ENCODE measurements around the gene PLEKHM3. TPM values are rescaled to one million over a fixed set of nuclear protein-coding genes. Genes with fewer than 3 reads are reported as not detected.

PLEKHM3 gene
- total and polyA plus RNA-seq, 2 experiments from 2014 or later, result 4.9 to 6.6 TPM

DNA sequence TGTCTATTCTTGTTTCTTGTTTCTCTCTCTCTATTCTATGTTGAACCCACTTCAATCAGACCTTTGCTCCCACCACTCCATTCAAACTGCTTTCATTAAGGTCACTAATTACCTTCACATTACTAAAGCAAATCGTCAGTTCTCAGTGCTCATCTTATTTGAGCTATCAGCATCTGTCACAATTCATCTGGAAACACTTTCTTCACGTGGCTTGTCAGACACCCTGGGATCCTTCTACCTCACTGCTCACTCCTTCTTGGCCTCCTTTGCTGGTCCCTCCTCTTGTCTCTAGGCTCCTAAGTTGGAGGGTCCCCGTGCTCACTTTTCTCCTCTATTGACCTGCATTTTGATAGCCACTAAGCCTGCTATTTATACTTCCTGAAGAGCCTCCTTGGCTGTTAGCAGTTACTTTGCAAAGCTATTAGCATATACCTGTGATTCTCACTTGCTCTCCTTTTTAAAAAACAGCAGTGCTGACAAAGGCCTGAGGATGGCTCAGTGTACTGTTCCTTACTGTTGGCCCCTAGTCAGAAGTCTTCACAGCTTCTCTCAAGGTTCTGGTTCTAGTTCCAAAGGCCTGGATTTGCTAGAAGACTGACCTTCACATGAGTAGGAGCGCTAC is 80.2 kb downstream of the PLEKHM3 start:
- 42 to 47% methylated on average over 4 of the region's 4 CpGs for WGBS, 2 experiments (ENCODE audit: low coverage in 1 of 2, low lambda C conversion rate in 2 of 2, missing lambda C conversion rate in 2 of 2)

DNA sequence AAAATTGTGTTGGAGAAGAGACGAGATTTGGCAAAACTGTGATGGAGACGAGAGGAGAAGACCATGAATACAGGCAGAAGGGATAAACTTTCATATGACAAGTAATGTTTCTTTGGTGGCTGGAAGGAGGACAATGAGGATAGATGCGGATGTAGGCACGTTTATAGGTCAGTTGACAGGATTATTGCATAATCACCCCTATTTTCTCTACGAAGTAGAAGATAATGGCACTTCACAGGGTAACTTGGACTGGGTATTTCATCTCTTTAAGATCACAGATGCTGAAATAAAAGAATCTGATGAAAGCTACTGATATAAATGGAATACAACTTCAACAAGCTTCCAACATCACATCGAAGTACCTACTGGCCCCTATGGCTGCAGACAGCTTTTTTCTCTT is 81.0 kb downstream of the PLEKHM3 start:
- Histone ChIP-seq H3K4me3 (no peak overlapping the region), H2AFZ (no peak overlapping the region), H3K9me2 (ENCODE audit: insufficient read depth) (no peaks in the 10 kb centered on the region), H3K79me2 (ENCODE audit: insufficient read depth) (no peaks in the 10 kb centered on the region), H3K9ac (no peak overlapping the region), H3K36me3 (ENCODE audit: low read depth) (no peaks in the 10 kb centered on the region), H3K4me1 (ENCODE audit: insufficient read depth) (no peaks in the 10 kb centered on the region), H3K27me3 (replicated peaks; ENCODE audit: insufficient read depth) (no peaks in the 10 kb centered on the region), H3K4me2 (ENCODE audit: unreplicated experiment) (no peak overlapping the region), H3K9me3 (ENCODE audit: low read depth) (no peaks in the 10 kb centered on the region), H3K27ac (no peak overlapping the region), H4K20me1 (ENCODE audit: insufficient read depth) (no peaks in the 10 kb centered on the region), H3F3A (ENCODE audit: insufficient read depth) (no peaks in the 10 kb centered on the region)
- DNase-seq, result no peak
- 83 to 85% methylated on average over 6 of the region's 6 CpGs for WGBS, 2 experiments (ENCODE audit: low coverage in 1 of 2, low lambda C conversion rate in 2 of 2, missing lambda C conversion rate in 2 of 2)
- in situ Hi-C loops (cut with MboI), result no loop called here
- TF ChIP-seq EZH2 (IDR thresholded peaks at IDR 0.05; ENCODE audit: insufficient read depth, poor library complexity, severe bottlenecking) (no peak), EZH2phosphoT487 (IDR thresholded peaks at IDR 0.05; ENCODE audit: insufficient read depth, low read depth) (no peak)

More for the DNA sequence above, 80.2 kb downstream of the PLEKHM3 start:
- Histone ChIP-seq H3K27me3 (replicated peaks; ENCODE audit: insufficient read depth) (no peaks in the 10 kb centered on the region), H3K9ac (no peak overlapping the region), H3K4me1 (ENCODE audit: insufficient read depth) (no peaks in the 10 kb centered on the region), H3K36me3 (ENCODE audit: low read depth) (no peaks in the 10 kb centered on the region), H3K9me3 (ENCODE audit: low read depth) (no peaks in the 10 kb centered on the region), H4K20me1 (ENCODE audit: insufficient read depth) (no peaks in the 10 kb centered on the region), H3K4me3 (no peak overlapping the region), H2AFZ (no peak overlapping the region), H3K9me2 (ENCODE audit: insufficient read depth) (no peaks in the 10 kb centered on the region), H3K27ac (no peak overlapping the region), H3K79me2 (ENCODE audit: insufficient read depth) (no peaks in the 10 kb centered on the region), H3K4me2 (ENCODE audit: unreplicated experiment) (no peak overlapping the region), H3F3A (ENCODE audit: insufficient read depth) (no peaks in the 10 kb centered on the region)
- in situ Hi-C loops (cut with MboI), result no loop called here
- DNase-seq, result no peak
- no peak for TF ChIP-seq EZH2phosphoT487 (IDR thresholded peaks at IDR 0.05; ENCODE audit: insufficient read depth, low read depth)
- TF ChIP-seq EZH2 (IDR thresholded peaks at IDR 0.05; ENCODE audit: insufficient read depth, poor library complexity, severe bottlenecking), result no peak

DNA sequence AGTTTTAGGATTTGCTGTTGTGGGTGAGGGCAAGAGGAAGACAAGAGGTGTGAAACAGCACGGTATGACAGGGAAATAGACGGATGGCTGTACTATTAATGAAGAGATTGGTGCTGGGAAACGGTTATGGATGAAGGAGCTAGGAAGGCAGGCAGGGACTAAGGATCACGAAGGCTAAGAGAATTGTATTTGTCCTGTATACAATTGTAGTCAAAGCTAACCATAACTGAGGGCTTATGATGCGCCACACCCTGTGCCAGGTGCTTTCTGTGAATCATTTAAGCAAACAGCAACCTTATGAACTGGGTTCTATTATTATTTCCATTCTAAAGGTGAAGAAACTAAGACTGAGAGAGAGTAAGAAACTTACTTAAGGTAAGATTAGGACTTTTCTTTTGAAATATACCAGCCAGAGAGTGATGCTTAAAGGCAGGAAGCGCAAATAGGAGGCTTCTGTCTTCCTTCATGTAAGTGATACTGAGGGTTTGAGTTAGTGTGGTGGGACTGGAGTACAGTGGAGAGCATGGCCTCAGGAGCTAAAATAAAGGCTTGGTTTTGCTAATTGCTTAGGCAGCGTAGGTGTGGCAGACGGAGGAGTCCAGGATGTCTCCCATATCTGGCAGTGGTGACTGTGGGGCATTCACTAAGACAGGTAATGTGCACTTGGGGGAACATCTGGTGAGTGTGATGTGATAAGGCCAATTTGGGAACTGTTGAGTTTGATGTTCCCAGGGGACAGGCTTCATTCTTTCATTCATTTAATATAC is 85.8 kb downstream of the PLEKHM3 start:
- Histone ChIP-seq H4K20me1 (ENCODE audit: insufficient read depth) (no peaks in the 10 kb centered on the region), H3K4me1 (ENCODE audit: insufficient read depth) (no peaks in the 10 kb centered on the region), H3K4me3 (no peak overlapping the region), H3K27ac (no peak overlapping the region), H3K4me2 (ENCODE audit: unreplicated experiment) (no peak overlapping the region), H3F3A (ENCODE audit: insufficient read depth) (no peaks in the 10 kb centered on the region), H3K27me3 (replicated peaks; ENCODE audit: insufficient read depth) (no peaks in the 10 kb centered on the region), H2AFZ (no peak overlapping the region), H3K79me2 (ENCODE audit: insufficient read depth) (no peaks in the 10 kb centered on the region), H3K9ac (no peak overlapping the region), H3K9me3 (ENCODE audit: low read depth) (no peaks in the 10 kb centered on the region), H3K36me3 (ENCODE audit: low read depth) (no peaks in the 10 kb centered on the region), H3K9me2 (ENCODE audit: insufficient read depth) (no peaks in the 10 kb centered on the region)
- TF ChIP-seq EZH2 (IDR thresholded peaks at IDR 0.05; ENCODE audit: insufficient read depth, poor library complexity, severe bottlenecking) (no peak), EZH2phosphoT487 (IDR thresholded peaks at IDR 0.05; ENCODE audit: insufficient read depth, low read depth) (no peak)
- in situ Hi-C loops (cut with MboI), result no loop called here
- DNase-seq, result no peak
- WGBS, 2 experiments (ENCODE audit: low coverage in 1 of 2, low lambda C conversion rate in 2 of 2, missing lambda C conversion rate in 2 of 2), result 92 to 93% methylated on average over 8 of the region's 8 CpGs

DNA sequence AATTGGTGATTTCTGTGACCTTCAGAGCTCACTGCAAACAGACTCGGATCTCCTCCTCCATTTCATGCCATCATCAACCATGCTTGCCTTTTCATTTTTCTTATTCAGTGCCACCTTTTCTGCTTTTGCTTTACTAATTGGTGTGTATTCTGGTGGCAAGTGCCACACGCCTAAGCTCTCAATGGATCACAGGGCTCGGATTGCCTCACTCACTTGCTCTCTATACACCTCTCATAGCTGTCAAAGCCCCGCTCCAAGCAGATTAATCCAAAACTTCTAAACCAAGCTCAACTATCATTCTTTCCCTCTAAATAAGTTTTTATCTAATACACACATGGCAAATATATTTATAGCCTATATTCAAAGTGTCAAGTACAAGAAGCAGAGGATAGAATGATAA is 86.4 kb downstream of the PLEKHM3 start:
- H3K4me1 ChIP-seq (ENCODE audit: insufficient read depth), result no peaks in the 10 kb centered on the region
- no peaks in the 10 kb centered on the region for H4K20me1 ChIP-seq (ENCODE audit: insufficient read depth)
- H3K4me2 ChIP-seq (ENCODE audit: unreplicated experiment), result no peak overlapping the region
- H3K27me3 ChIP-seq (replicated peaks; ENCODE audit: insufficient read depth), result no peaks in the 10 kb centered on the region
- no peak for DNase-seq
- in situ Hi-C loops (cut with MboI), result no loop called here
- no peaks in the 10 kb centered on the region for H3F3A ChIP-seq (ENCODE audit: insufficient read depth)
- H3K9me2 ChIP-seq (ENCODE audit: insufficient read depth), result no peaks in the 10 kb centered on the region
- H3K36me3 ChIP-seq (ENCODE audit: low read depth), result no peaks in the 10 kb centered on the region
- no peaks in the 10 kb centered on the region for H3K79me2 ChIP-seq (ENCODE audit: insufficient read depth)
- no peak overlapping the region for H3K4me3 ChIP-seq
- 96 to 99% methylated on average over 4 of the region's 4 CpGs for WGBS, 2 experiments (ENCODE audit: low coverage in 1 of 2, low lambda C conversion rate in 2 of 2, missing lambda C conversion rate in 2 of 2)
- no peak overlapping the region for H3K27ac ChIP-seq
- H3K9ac ChIP-seq, result no peak overlapping the region
- no peak overlapping the region for H2AFZ ChIP-seq
- no peaks in the 10 kb centered on the region for H3K9me3 ChIP-seq (ENCODE audit: low read depth)
- no peak for TF ChIP-seq EZH2phosphoT487 (IDR thresholded peaks at IDR 0.05; ENCODE audit: insufficient read depth, low read depth)
- TF ChIP-seq EZH2 (IDR thresholded peaks at IDR 0.05; ENCODE audit: insufficient read depth, poor library complexity, severe bottlenecking), result no peak
